GM19395 (cell line): ENCODE data around the gene GTF3C5.
"Not testable (repeated sequence)": the region's sequence is repeated elsewhere in the genome, so short reads cannot be mapped to it uniquely, and the experiment has no call there.

Experiments used
- ATAC-seq: cut with Tn5 transposase; IDR thresholded peaks from one replicate; pipeline ENCODE4 v1.9.1; 2021; ENCODE audit warnings: mild to moderate bottlenecking, moderate library complexity; ENCODE audit not compliant: unreplicated experiment

Gene GTF3C5

GRCh38 chr9:133028221-133028620, 2.6 kb upstream of the GTF3C5 start:
- ATAC-seq, result no peak

GRCh38 chr9:133029994-133030316, 842 bp upstream of the GTF3C5 start:
- no peak for ATAC-seq

- ATAC-seq, result no peak
Observed at GRCh38 chr9:133031130-133031422, 279 bp downstream of the GTF3C5 start.

- no peak for ATAC-seq
Observed at GRCh38 chr9:133031496-133031911, 707 bp downstream of the GTF3C5 start.

GRCh38 chr9:133032171-133032570, 1.4 kb downstream of the GTF3C5 start:
- no peak for ATAC-seq

GRCh38 chr9:133035669-133036068, 4.9 kb downstream of the GTF3C5 start:
- ATAC-seq, result no peak

GRCh38 chr9:133037775-133038515, 7.1 kb downstream of the GTF3C5 start:
- no peak for ATAC-seq

- ATAC-seq, result not testable (repeated sequence)
Observed at GRCh38 chr9:133040892-133041479, 10.2 kb downstream of the GTF3C5 start.

- ATAC-seq, result no peak
Observed at GRCh38 chr9:133041958-133042357, 11.2 kb downstream of the GTF3C5 start.

GRCh38 chr9:133042676-133043075, 11.9 kb downstream of the GTF3C5 start:
- no peak for ATAC-seq

GRCh38 chr9:133043449-133044035, 12.7 kb downstream of the GTF3C5 start:
- no peak for ATAC-seq

GRCh38 chr9:133044125-133044524, 13.3 kb downstream of the GTF3C5 start:
- ATAC-seq, result no peak

- no peak for ATAC-seq
Observed at GRCh38 chr9:133044661-133045060, 13.9 kb downstream of the GTF3C5 start.

GRCh38 chr9:133045132-133045531, 14.3 kb downstream of the GTF3C5 start:
- ATAC-seq, result no peak

GRCh38 chr9:133046196-133046899, 15.6 kb downstream of the GTF3C5 start:
- no peak for ATAC-seq

GRCh38 chr9:133046900-133047295, 16.1 kb downstream of the GTF3C5 start:
- ATAC-seq, result no peak

GRCh38 chr9:133048595-133048994, 17.8 kb downstream of the GTF3C5 start:
- no peak for ATAC-seq

GRCh38 chr9:133049043-133049442, 18.2 kb downstream of the GTF3C5 start:
- ATAC-seq, result no peak

GRCh38 chr9:133050142-133050541, 19.3 kb downstream of the GTF3C5 start:
- no peak for ATAC-seq

GRCh38 chr9:133050781-133051180, 20.0 kb downstream of the GTF3C5 start:
- ATAC-seq, result no peak

- ATAC-seq, result no peak
Observed at GRCh38 chr9:133051281-133051900, 20.6 kb downstream of the GTF3C5 start.
